Renal cortex interstitium (tissue), 3 donors: ENCODE data around the gene AKR1A1. TPM values are rescaled to one million over a fixed set of nuclear protein-coding genes. Genes with fewer than 3 reads are reported as not detected.

Experiments used
- polyA plus RNA-seq, 3 donors: library from polyadenylated mRNA; unstranded; fragments of 120-200 nt; gene quantifications; one replicate each; pipeline ENCODE4 v1.2.1, GENCODE V29; 2013; ENCODE audit not compliant: insufficient read length in 3 of 3

AKR1A1 gene
- polyA plus RNA-seq, 3 donors = 289 to 345 (median 313) TPM

Other genes starting within 250 kb of the AKR1A1 start
- gene HPDL, start 223.9 kb upstream of the AKR1A1 start, polyA plus RNA-seq = 1 to 10 TPM; 3.0 to 4.8 (median 3.7) TPM
- gene TOE1, start 210.7 kb upstream of the AKR1A1 start, polyA plus RNA-seq = 10 to 100 TPM; 11.8 to 14.5 (median 14.4) TPM
- 10 to 100 TPM; 24.2 to 35.6 (median 28.5) TPM for gene MUTYH, start 210.4 kb upstream of the AKR1A1 start, polyA plus RNA-seq
- gene TESK2, start 59.7 kb upstream of the AKR1A1 start, polyA plus RNA-seq = 1 to 10 TPM; 6.4 to 8.1 (median 7.3) TPM
- 1 to 10 TPM; 1.7 to 2.5 (median 2.0) TPM for gene CCDC163, start 50.8 kb upstream of the AKR1A1 start, polyA plus RNA-seq
- 10 to 100 TPM; 10.6 to 16.4 (median 11.9) TPM for gene MMACHC, start 50.5 kb upstream of the AKR1A1 start, polyA plus RNA-seq
- 100 to 1,000 TPM; 301 to 376 (median 324) TPM for gene PRDX1, start 28.9 kb upstream of the AKR1A1 start, polyA plus RNA-seq
- 100 to 1,000 TPM; 338 to 386 (median 369) TPM for gene NASP, start 33.2 kb downstream of the AKR1A1 start, polyA plus RNA-seq
- gene CCDC17, start 73.2 kb downstream of the AKR1A1 start, polyA plus RNA-seq = 1 to 10 TPM; 1.6 to 2.6 (median 1.8) TPM
- gene GPBP1L1, start 135.7 kb downstream of the AKR1A1 start, polyA plus RNA-seq = 100 to 1,000 TPM; 101 to 123 (median 119) TPM
- 10 to 100 TPM; 48.5 to 65.2 (median 49.1) TPM for gene TMEM69, start 137.4 kb downstream of the AKR1A1 start, polyA plus RNA-seq
- gene IPP, start 199.8 kb downstream of the AKR1A1 start, polyA plus RNA-seq = 10 to 100 TPM; 25.9 to 32.6 (median 31.7) TPM